GM23338 (cell line): ENCODE measurements around the gene ANKIB1. TPM values are rescaled to one million over a fixed set of nuclear protein-coding genes. Genes with fewer than 3 reads are reported as not detected.
A peak's percentile ranks its signal among the peaks of the same experiment; 100 is the strongest.

Source experiments
- ATAC-seq: fragments of 200-7000 bp; cut with Tn5 transposase; 3 replicates; pipeline ENCODE4 v1.9.1; 2020
- DNase-seq: peaks from one replicate; pipeline ENCODE4 v3.0.0-alpha.2; 2015; ENCODE audit warnings: low spot score
- H2AFZ ChIP-seq: fragments of 200-600 bp; sonication (generic); 2 replicates; pipeline ENCODE4 v1.8.0; 2016; ENCODE audit warnings: antibody characterized with exemption, mild to moderate bottlenecking, moderate library complexity
- H3F3A ChIP-seq: fragments of 200-600 bp; sonication (generic); replicated peaks from 2 replicates; pipeline ENCODE4 v1.8.0; 2017; ENCODE audit warnings: antibody characterized with exemption, mixed run types, low read depth
- H3K27ac ChIP-seq: fragments of 200-600 bp; sonication (generic); 2 replicates; pipeline ENCODE4 v1.6.1; 2016; ENCODE audit warnings: low read depth
- H3K27me3 ChIP-seq: fragments of 200-600 bp; sonication (generic); 2 replicates; pipeline ENCODE4 v1.8.0; 2016; ENCODE audit warnings: mild to moderate bottlenecking, mixed run types, moderate library complexity; ENCODE audit not compliant: insufficient read depth
- H3K36me3 ChIP-seq: fragments of 200-600 bp; sonication (generic); 2 replicates; pipeline ENCODE4 v1.8.0; 2016; ENCODE audit warnings: mild to moderate bottlenecking; ENCODE audit not compliant: insufficient read depth
- H3K4me1 ChIP-seq: fragments of 200-600 bp; sonication (generic); 2 replicates; pipeline ENCODE4 v1.8.0; 2016; ENCODE audit warnings: mild to moderate bottlenecking, moderate library complexity; ENCODE audit not compliant: insufficient read depth
- H3K4me2 ChIP-seq: fragments of 200-600 bp; sonication (generic); 2 replicates; pipeline ENCODE4 v1.7.1; 2017; ENCODE audit warnings: mixed run types
- H3K4me3 ChIP-seq: fragments of 200-600 bp; sonication (generic); 2 replicates; pipeline ENCODE4 v1.6.1; 2016; ENCODE audit warnings: mixed run types
- H3K79me2 ChIP-seq: fragments of 200-600 bp; sonication (generic); replicated peaks from 2 replicates; pipeline ENCODE4 v1.8.0; 2017; ENCODE audit warnings: mild to moderate bottlenecking; ENCODE audit not compliant: insufficient read depth
- H3K9me2 ChIP-seq: fragments of 200-600 bp; sonication (generic); 2 replicates; pipeline ENCODE4 v1.8.0; 2017; ENCODE audit not compliant: insufficient read depth
- H4K20me1 ChIP-seq: fragments of 200-600 bp; sonication (generic); replicated peaks from 2 replicates; pipeline ENCODE4 v1.8.0; 2017; ENCODE audit warnings: mild to moderate bottlenecking; ENCODE audit not compliant: insufficient read depth
- H3K27ac Mint-ChIP-seq: 2 replicates; pipeline ENCODE4 v1.8.0; 2020; ENCODE audit warnings: inconsistent platforms, mild to moderate bottlenecking, moderate library complexity, mixed read lengths
- H3K27me3 Mint-ChIP-seq: 3 replicates; pipeline ENCODE4 v1.8.0; 2022; ENCODE audit warnings: low read depth, mild to moderate bottlenecking, moderate library complexity, mixed read lengths, inconsistent platforms; ENCODE audit not compliant: insufficient read depth, poor library complexity
- H3K36me3 Mint-ChIP-seq: 3 replicates; pipeline ENCODE4 v1.8.0; 2021; ENCODE audit warnings: low read depth, mild to moderate bottlenecking, inconsistent platforms, moderate library complexity, mixed read lengths
- H3K4me1 Mint-ChIP-seq: 3 replicates; pipeline ENCODE4 v1.8.0; 2020; ENCODE audit warnings: mild to moderate bottlenecking, inconsistent platforms, mixed read lengths
- H3K4me3 Mint-ChIP-seq: 3 replicates; pipeline ENCODE4 v1.8.0; 2021; ENCODE audit warnings: moderate library complexity, mild to moderate bottlenecking, inconsistent platforms, mixed read lengths
- H3K9me3 Mint-ChIP-seq: 3 replicates; pipeline ENCODE4 v1.8.0; 2020; ENCODE audit warnings: moderate library complexity, mild to moderate bottlenecking, inconsistent platforms, mixed read lengths
- EZH2 ChIP-seq: fragments of 200-600 bp; sonication (generic); IDR thresholded peaks from one replicate; pipeline ENCODE4 v1.8.0; 2017; ENCODE audit warnings: antibody characterized with exemption, mild to moderate bottlenecking, low read depth; ENCODE audit not compliant: unreplicated experiment
- POLR2AphosphoS5 ChIP-seq: IDR thresholded peaks from 2 replicates; pipeline ENCODE4 v1.6.1; 2016; ENCODE audit warnings: antibody characterized with exemption, low read depth
- STAT1 ChIP-seq: IDR thresholded peaks from one replicate; pipeline ENCODE4 v1.6.1; 2016; ENCODE audit warnings: antibody characterized with exemption; ENCODE audit not compliant: unreplicated experiment
- ZNF114 ChIP-seq: fragments of 250-450 bp; sonication (Bioruptor Pico); IDR thresholded peaks from 2 replicates; pipeline ENCODE4 v1.5.0; 2020; ENCODE audit warnings: mild to moderate bottlenecking, moderate library complexity
- ZNF331 ChIP-seq: fragments of 250-450 bp; sonication (Bioruptor Pico); IDR thresholded peaks from 2 replicates; pipeline ENCODE4 v1.5.0; 2020; ENCODE audit warnings: low read depth, mild to moderate bottlenecking, moderate library complexity
- polyA plus RNA-seq: library from polyadenylated mRNA; unstranded; fragments of >200 nt; fragmentation: Nextera tagmentation; extraction: Ambion mirVana; gene quantifications from 2 replicates; pipeline ENCODE4 v1.2.1, GENCODE V29; 2016
- total RNA-seq: library from RNA; depleted of rRNA; stranded (reverse); fragments of >200 nt; shearing (Covaris generic); gene quantifications from 2 replicates; pipeline ENCODE4 v1.2.3, GENCODE V29; 2014
- TF ChIP-seq, protein P1 (sequence below): IDR thresholded peaks from one replicate; pipeline ENCODE4 v1.6.1; 2018; ENCODE audit warnings: antibody characterized with exemption; ENCODE audit not compliant: unreplicated experiment
- TF ChIP-seq, protein P2 (sequence below), 2 experiments: fragments of 200-600 bp in 1 of 2; sonication (generic) in 1 of 2; conservative IDR thresholded peaks; 2 replicates each; pipeline versions ENCODE4 v1.5.1 to v1.6.1; 2016 to 2017; ENCODE audit warnings: antibody characterized with exemption in 2 of 2, low read depth in 2 of 2, mild to moderate bottlenecking in 2 of 2, moderate library complexity in 1 of 2

The ANKIB1 gene
- total and polyA plus RNA-seq, 2 experiments from 2014 or later, result 19.1 to 40.3 TPM

DNA sequence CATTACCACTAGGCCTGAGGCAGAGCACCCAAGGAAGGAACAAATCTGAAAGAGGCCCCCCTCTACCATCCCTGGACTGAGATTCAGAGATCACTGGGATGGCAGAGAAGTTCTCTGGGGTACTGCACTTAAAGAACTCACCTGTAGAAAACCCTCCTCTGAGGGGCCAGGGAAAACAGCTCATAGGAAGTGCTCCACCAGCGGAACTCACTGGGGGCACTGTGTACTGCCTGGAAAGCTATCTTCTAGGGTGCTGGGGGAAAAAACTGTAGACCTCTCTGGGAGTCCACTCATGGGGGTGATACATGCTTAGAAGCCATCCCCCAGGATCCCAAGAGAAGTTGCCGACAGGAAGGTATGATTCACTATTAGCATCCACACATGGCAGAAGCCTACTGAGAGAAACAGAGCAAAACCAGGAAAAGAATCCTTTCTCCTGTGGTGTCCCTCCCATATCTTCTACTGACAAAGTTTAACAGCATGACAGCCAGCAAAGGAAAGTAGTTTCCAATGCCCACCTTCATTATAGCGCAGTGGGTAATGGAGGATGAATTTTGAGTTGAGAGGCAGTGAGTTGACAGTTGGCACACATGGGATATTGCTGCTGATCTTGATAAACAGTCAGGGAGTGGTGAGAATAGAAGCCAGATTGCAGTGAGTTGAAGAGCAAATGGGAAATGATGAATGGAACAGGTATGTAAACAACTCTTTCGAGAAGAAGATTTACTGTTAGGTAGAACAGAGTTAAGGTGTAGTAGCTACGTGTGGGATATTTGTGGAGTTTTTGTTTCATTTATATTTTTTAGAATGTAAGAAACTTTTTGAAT lies 20.9 kb downstream of the ANKIB1 start:
- Histone ChIP-seq H3K79me2 (peaks cover 97% of the 10 kb centered on the region), H3K36me3 (no peaks in the 10 kb centered on the region), H3K9me2 (no peaks in the 10 kb centered on the region), H4K20me1 (peaks cover 23% of the 10 kb centered on the region; the same call in 1 of the 2 replicates), H3F3A (no peaks in the 10 kb centered on the region), H3K4me2 (no peak overlapping the region), H3K4me3 (no peak overlapping the region), H3K27ac (no peak overlapping the region), H2AFZ (no peak overlapping the region), H3K27me3 (no peaks in the 10 kb centered on the region), H3K4me1 (0 out of 2 replicates have a peak, but pooled peaks cover 3% of the 10 kb centered on the region)
- ATAC-seq, result peak; percentile 82
- TF ChIP-seq POLR2AphosphoS5 (no peak), EZH2 (no peak)
- TF ChIP-seq, protein P1, sequence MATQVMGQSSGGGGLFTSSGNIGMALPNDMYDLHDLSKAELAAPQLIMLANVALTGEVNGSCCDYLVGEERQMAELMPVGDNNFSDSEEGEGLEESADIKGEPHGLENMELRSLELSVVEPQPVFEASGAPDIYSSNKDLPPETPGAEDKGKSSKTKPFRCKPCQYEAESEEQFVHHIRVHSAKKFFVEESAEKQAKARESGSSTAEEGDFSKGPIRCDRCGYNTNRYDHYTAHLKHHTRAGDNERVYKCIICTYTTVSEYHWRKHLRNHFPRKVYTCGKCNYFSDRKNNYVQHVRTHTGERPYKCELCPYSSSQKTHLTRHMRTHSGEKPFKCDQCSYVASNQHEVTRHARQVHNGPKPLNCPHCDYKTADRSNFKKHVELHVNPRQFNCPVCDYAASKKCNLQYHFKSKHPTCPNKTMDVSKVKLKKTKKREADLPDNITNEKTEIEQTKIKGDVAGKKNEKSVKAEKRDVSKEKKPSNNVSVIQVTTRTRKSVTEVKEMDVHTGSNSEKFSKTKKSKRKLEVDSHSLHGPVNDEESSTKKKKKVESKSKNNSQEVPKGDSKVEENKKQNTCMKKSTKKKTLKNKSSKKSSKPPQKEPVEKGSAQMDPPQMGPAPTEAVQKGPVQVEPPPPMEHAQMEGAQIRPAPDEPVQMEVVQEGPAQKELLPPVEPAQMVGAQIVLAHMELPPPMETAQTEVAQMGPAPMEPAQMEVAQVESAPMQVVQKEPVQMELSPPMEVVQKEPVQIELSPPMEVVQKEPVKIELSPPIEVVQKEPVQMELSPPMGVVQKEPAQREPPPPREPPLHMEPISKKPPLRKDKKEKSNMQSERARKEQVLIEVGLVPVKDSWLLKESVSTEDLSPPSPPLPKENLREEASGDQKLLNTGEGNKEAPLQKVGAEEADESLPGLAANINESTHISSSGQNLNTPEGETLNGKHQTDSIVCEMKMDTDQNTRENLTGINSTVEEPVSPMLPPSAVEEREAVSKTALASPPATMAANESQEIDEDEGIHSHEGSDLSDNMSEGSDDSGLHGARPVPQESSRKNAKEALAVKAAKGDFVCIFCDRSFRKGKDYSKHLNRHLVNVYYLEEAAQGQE, result no peak
- TF ChIP-seq, protein P2, sequence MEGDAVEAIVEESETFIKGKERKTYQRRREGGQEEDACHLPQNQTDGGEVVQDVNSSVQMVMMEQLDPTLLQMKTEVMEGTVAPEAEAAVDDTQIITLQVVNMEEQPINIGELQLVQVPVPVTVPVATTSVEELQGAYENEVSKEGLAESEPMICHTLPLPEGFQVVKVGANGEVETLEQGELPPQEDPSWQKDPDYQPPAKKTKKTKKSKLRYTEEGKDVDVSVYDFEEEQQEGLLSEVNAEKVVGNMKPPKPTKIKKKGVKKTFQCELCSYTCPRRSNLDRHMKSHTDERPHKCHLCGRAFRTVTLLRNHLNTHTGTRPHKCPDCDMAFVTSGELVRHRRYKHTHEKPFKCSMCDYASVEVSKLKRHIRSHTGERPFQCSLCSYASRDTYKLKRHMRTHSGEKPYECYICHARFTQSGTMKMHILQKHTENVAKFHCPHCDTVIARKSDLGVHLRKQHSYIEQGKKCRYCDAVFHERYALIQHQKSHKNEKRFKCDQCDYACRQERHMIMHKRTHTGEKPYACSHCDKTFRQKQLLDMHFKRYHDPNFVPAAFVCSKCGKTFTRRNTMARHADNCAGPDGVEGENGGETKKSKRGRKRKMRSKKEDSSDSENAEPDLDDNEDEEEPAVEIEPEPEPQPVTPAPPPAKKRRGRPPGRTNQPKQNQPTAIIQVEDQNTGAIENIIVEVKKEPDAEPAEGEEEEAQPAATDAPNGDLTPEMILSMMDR (conservative IDR thresholded peaks at IDR 0.05; ENCODE audit: low read depth in 2 of 2), result peak in 1 of 2 experiments; percentile 13; a peak in 1 of 4 replicates
- H3K27ac Mint-ChIP-seq, result no peak overlapping the region
- H3K27me3 Mint-ChIP-seq, result no peaks in the 10 kb centered on the region
- DNase-seq, result peak; percentile 39
- no peaks in the 10 kb centered on the region for H3K36me3 Mint-ChIP-seq
- no peak overlapping the region for H3K4me3 Mint-ChIP-seq
- H3K4me1 Mint-ChIP-seq, result no peaks in the 10 kb centered on the region
- H3K9me3 Mint-ChIP-seq, result no peaks in the 10 kb centered on the region

DNA sequence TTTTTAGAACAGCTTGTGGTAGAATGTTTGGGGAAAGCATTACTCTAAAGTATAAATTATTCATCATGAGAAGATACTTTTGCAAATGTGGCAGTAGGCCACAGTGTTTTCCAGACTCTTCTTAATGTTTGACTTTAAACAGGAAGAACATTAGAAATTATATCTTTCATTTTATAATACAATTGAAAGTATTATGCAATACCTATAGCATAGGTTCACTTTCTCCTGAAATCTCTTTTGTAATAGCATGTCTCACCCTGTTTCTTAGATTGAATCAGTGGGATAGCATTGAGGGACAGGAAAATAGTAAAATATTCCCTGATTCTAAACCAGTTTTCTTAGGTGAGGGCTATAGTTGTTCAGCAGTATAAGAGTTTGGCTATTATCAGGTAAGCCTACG lies 23.1 kb downstream of the ANKIB1 start:
- Mint-ChIP-seq H3K4me1 (no peaks in the 10 kb centered on the region), H3K4me3 (no peak overlapping the region), H3K9me3 (no peaks in the 10 kb centered on the region), H3K36me3 (no peaks in the 10 kb centered on the region), H3K27me3 (no peaks in the 10 kb centered on the region), H3K27ac (no peak overlapping the region)
- Histone ChIP-seq H2AFZ (no peak overlapping the region), H3K9me2 (no peaks in the 10 kb centered on the region), H3K79me2 (peaks cover 96% of the 10 kb centered on the region), H3K4me1 (0 out of 2 replicates have a peak, but pooled peaks cover 3% of the 10 kb centered on the region), H3F3A (no peaks in the 10 kb centered on the region), H3K4me2 (no peak overlapping the region), H3K36me3 (no peaks in the 10 kb centered on the region), H3K27me3 (no peaks in the 10 kb centered on the region), H4K20me1 (peaks cover 20% of the 10 kb centered on the region; the same call in 1 of the 2 replicates), H3K27ac (no peak overlapping the region), H3K4me3 (no peak overlapping the region)
- DNase-seq (no peak), ATAC-seq (no peak)
- TF ChIP-seq EZH2 (no peak), ZNF331 (CRISPR knock-in tag) (no peak), ZNF114 (CRISPR knock-in tag) (no peak), STAT1 (no peak)
- TF ChIP-seq, protein P1, result no peak
